Measurements from ENCODE around the gene LRMDA. TPM values are rescaled to one million over a fixed set of nuclear protein-coding genes. Genes with fewer than 3 reads are reported as not detected.

LRMDA gene
- total and polyA plus RNA-seq, 2 of the 8 experiments (the other 6 are each of a cell fraction or from before 2014, with no cell fraction given): 0.86 to 2.8 TPM

DNA sequence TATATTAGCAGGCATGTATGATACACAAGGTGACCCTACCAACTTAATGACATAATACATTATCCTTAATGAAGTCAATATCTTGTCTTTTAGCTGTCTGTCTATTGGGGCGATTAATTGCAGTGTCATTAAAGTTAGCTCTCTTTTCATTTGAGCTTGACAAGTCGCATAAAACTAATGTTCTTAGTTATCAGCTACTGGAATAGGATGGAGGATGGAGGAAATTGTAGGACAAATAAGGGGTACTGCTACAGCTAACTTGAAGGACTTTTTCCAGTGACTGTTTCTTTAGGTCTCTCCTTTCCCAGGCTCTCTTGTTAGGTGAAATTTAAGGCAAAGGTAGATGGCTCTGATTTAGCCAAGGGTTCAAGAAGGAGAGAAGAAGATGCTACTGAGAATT lies 506.4 kb downstream of the LRMDA start:
- H3K9me3 ChIP-seq (ENCODE audit: insufficient read depth in 2 of 2, low read depth in 1 of 2, low read length in 1 of 2): no peaks in the 10 kb centered on the region

More for the DNA sequence above, 506.4 kb downstream of the LRMDA start:
- Histone ChIP-seq H2BK15ac (ENCODE audit: low read length) (no peak overlapping the region), H3K23me2 (ENCODE audit: low read depth, low read length) (no peaks in the 10 kb centered on the region), H3K79me2 (ENCODE audit: control insufficient read depth in 1 of 2, insufficient read depth in 2 of 2, low read length in 2 of 2) (no peaks in the 10 kb centered on the region), H3K56ac (replicated peaks; ENCODE audit: insufficient read length, low read depth, low read length) (no peak overlapping the region), H3K36me3 (ENCODE audit: control insufficient read depth in 2 of 4, insufficient read depth in 4 of 4, low read length in 3 of 4) (no peaks in the 10 kb centered on the region), H3K9ac (replicated peaks in 1 of 4; ENCODE audit: extremely low read depth in 1 of 4, low read depth in 3 of 4, low read length in 3 of 4) (no peak overlapping the region), H3K4me2 (ENCODE audit: insufficient read depth in 1 of 2, low read depth in 2 of 2, low read length in 2 of 2) (no peak overlapping the region), H2AK5ac (ENCODE audit: low read depth, low read length) (no peak overlapping the region), H4K20me1 (replicated peaks in 1 of 2; ENCODE audit: control insufficient read depth in 1 of 2, insufficient read depth in 2 of 2, low read length in 2 of 2) (no peaks in the 10 kb centered on the region), H3K18ac (ENCODE audit: extremely low read depth, low read length) (no peak overlapping the region), H2BK20ac (ENCODE audit: low read length) (no peak overlapping the region), H3K4ac (replicated peaks; ENCODE audit: insufficient read length, low read depth, low read length) (no peak overlapping the region), H3K23ac (ENCODE audit: insufficient read length) (no peak overlapping the region), H4K8ac (ENCODE audit: extremely low read depth, insufficient read depth, low read length) (no peak overlapping the region), H3K4me1 (replicated peaks in 1 of 4; ENCODE audit: control insufficient read depth in 3 of 4, insufficient read depth in 4 of 4, low read length in 3 of 4) (no peaks in the 10 kb centered on the region), H3K14ac (ENCODE audit: insufficient read length) (no peak overlapping the region), H2BK5ac (ENCODE audit: low read depth, low read length) (no peak overlapping the region), H3K4me3 (ENCODE audit: extremely low read depth in 1 of 4, insufficient read depth in 2 of 4, low read depth in 3 of 4, low read length in 4 of 4) (no peak overlapping the region), H2BK12ac (ENCODE audit: low read depth, low read length) (no peak overlapping the region), H2AFZ (ENCODE audit: low read length) (no peak overlapping the region), H3K79me1 (ENCODE audit: low read depth, low read length) (no peaks in the 10 kb centered on the region), H3K27ac (ENCODE audit: low read depth, low read length) (no peak overlapping the region), H2BK120ac (replicated peaks; ENCODE audit: low read depth, low read length) (no peak overlapping the region), H3K27me3 (replicated peaks in 1 of 4; ENCODE audit: control insufficient read depth in 3 of 4, extremely low read depth in 1 of 4, insufficient read depth in 3 of 4, low read length in 3 of 4) (no peaks in the 10 kb centered on the region; a peak in 1 of 7 replicates), H4K5ac (ENCODE audit: insufficient read length, low read depth, low read length) (no peak overlapping the region), H4K91ac (replicated peaks; ENCODE audit: insufficient read length, low read length) (no peak overlapping the region)
- FAIRE-seq (no peak), DNase-seq (ENCODE audit: low read depth in 1 of 2, low spot score in 2 of 2) (no peak)
- CTCF ChIA-PET (ENCODE audit: partially characterized antibody): interaction anchor here (1.1 to 1.9 kb wide), 4 partner anchors 10 to 99 kb away, joined by 4 to 5 read pairs (median 5); no protein-coding TSS in a partner anchor
- WGBS, 2 experiments (ENCODE audit: extremely low coverage in 1 of 2, insufficient coverage in 1 of 2, insufficient read length in 1 of 2, insufficient replicate concordance in 2 of 2, low coverage in 1 of 2, low lambda C conversion rate in 2 of 2, missing lambda C conversion rate in 1 of 2): 79% methylated on average over 2 of the region's 2 CpGs; no CpG with 5 or more reads in 1 of the 2 experiments
- TF ChIP-seq CTBP2 (IDR thresholded peaks at IDR 0.05; ENCODE audit: borderline replicate concordance, insufficient read depth, insufficient read length, low read length): no peak
- no peak for TF ChIP-seq EZH2 (IDR thresholded peaks at IDR 0.05; ENCODE audit: low read depth, low read length, severe bottlenecking)
- TF ChIP-seq TAF1 (IDR thresholded peaks at IDR 0.05; ENCODE audit: low read depth, low read length): no peak
- POLR2A ChIA-PET (ENCODE audit: partially characterized antibody): no interaction called here
